Endothelial cell of umbilical vein (primary cell): ENCODE results near the gene HEATR1.

Experiments used
- CTCF ChIP-seq, 2 donors: IDR thresholded peaks; 1 replicate in 1 of 2; 2 replicates in 1 of 2; pipeline ENCODE4 v1.5.1; 2011; ENCODE audit warnings: low read length in 2 of 2, mild to moderate bottlenecking in 2 of 2, moderate library complexity in 2 of 2, control low read depth in 1 of 2, inconsistent platforms in 1 of 2, low read depth in 1 of 2; ENCODE audit not compliant: insufficient read depth in 1 of 2; ENCODE audit errors: extremely low read depth in 1 of 2
- JUN ChIP-seq: IDR thresholded peaks from 2 replicates; pipeline ENCODE4 v1.6.1; 2011; ENCODE audit warnings: borderline replicate concordance, low read depth; ENCODE audit not compliant: insufficient read length, insufficient read depth
- POLR2A ChIP-seq: IDR thresholded peaks from 2 replicates; pipeline ENCODE4 v1.6.1; 2012; ENCODE audit warnings: low read depth, mild to moderate bottlenecking, control low read depth, low read length

- TF ChIP-seq POLR2A (no peak), CTCF (IDR thresholded peaks at IDR 0.05; ENCODE audit: extremely low read depth in 1 of 2, insufficient read depth in 1 of 2, low read depth in 1 of 2, low read length in 2 of 2) (no peak), JUN (no peak)
These were observed 14.2 kb upstream of the HEATR1 start for GRCh38 chr1:236618507-236618906.
